Muscle of leg (tissue), 11 donors: ENCODE measurements around the gene SRPK3. TPM values are rescaled to one million over a fixed set of nuclear protein-coding genes. Genes with fewer than 3 reads are reported as not detected.
"Not testable (repeated sequence)": the region's sequence is repeated elsewhere in the genome, so short reads cannot be mapped to it uniquely, and the experiment has no call there.

Experiments
- DNase-seq: peaks from one replicate; pipeline ENCODE4 v3.0.0; 2013
- H3K27ac ChIP-seq: one replicate; pipeline ENCODE4 v1.5.1; 2013; ENCODE audit warnings: mild to moderate bottlenecking, low read length, control low read depth
- H3K27me3 ChIP-seq: one replicate; pipeline ENCODE4 v1.6.1; 2013; ENCODE audit warnings: low read length; ENCODE audit not compliant: control insufficient read depth, insufficient read depth
- H3K36me3 ChIP-seq: one replicate; pipeline ENCODE4 v1.6.1; 2013; ENCODE audit warnings: low read length; ENCODE audit not compliant: control insufficient read depth, insufficient read depth
- H3K4me1 ChIP-seq: one replicate; pipeline ENCODE4 v1.6.1; 2013; ENCODE audit warnings: low read length; ENCODE audit not compliant: control insufficient read depth, insufficient read depth
- H3K4me3 ChIP-seq: one replicate; pipeline ENCODE4 v1.5.1; 2013; ENCODE audit warnings: low read length, control low read depth
- H3K9me3 ChIP-seq: replicated peaks from 2 replicates; pipeline ENCODE4 v1.6.1; 2013; ENCODE audit warnings: low read depth, low read length; ENCODE audit not compliant: control insufficient read depth
- WGBS: methylation state at CpG from one replicate; pipeline ENCODE4 v1.1.5; 2013; ENCODE audit warnings: missing lambda C conversion rate; ENCODE audit not compliant: insufficient coverage; 5-methylcytosine and 5-hydroxymethylcytosine counted together
- polyA plus RNA-seq, 8 donors: library from polyadenylated mRNA; unstranded; fragments of 120-200 nt; gene quantifications; one replicate each; pipeline versions ENCODE4 v1.2.1 to v1.2.3, GENCODE V29; 2013; ENCODE audit warnings: inconsistent platforms in 1 of 8, low replicate concordance in 1 of 8; ENCODE audit not compliant: insufficient read length in 8 of 8, insufficient read depth in 1 of 8
- total RNA-seq: library from RNA; stranded (reverse); fragments of 120-200 nt; gene quantifications from one replicate; pipeline ENCODE4 v1.2.4, GENCODE V29; 2013

The SRPK3 gene
- total and polyA plus RNA-seq, 9 donors, result 145 to 273 (median 218) TPM

DNA sequence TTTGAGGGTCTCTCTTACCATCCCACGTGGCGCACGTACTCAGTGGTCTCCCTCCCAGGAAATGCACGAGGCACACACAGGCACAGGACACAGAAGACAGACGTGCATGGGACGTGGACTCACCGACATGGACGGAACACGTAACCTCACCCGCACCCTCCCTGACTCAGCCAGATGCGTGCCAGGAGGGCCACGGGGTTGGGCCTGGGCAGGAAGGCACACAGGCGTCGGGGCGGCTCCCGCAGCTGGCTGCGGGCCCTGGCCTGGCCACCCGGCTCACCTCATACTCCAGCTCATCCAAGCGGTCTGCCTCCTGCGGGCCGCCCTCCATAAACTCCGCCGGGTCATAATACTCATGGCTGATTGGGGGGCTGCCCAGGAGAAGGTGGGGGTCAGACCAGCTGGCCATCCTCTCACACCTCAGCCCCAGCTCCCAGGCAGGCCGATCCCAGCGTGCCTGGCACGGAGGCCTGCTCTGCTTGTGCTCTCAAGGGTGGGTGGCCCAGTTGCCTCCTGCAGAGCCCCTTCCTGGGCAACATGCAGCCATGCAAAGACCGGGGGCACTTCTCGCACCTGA lies 26.2 kb downstream of the SRPK3 start:
- H3K36me3 ChIP-seq, result no peaks in the 10 kb centered on the region
- peaks cover 3% of the 10 kb centered on the region for H3K9me3 ChIP-seq
- H3K4me3 ChIP-seq, result no peak overlapping the region
- peaks cover 8% of the 10 kb centered on the region for H3K27me3 ChIP-seq
- H3K4me1 ChIP-seq, result no peaks in the 10 kb centered on the region
- no peak for DNase-seq
- WGBS, result 82% methylated on average over 27 of the region's 28 CpGs
- H3K27ac ChIP-seq, result no peak overlapping the region

DNA sequence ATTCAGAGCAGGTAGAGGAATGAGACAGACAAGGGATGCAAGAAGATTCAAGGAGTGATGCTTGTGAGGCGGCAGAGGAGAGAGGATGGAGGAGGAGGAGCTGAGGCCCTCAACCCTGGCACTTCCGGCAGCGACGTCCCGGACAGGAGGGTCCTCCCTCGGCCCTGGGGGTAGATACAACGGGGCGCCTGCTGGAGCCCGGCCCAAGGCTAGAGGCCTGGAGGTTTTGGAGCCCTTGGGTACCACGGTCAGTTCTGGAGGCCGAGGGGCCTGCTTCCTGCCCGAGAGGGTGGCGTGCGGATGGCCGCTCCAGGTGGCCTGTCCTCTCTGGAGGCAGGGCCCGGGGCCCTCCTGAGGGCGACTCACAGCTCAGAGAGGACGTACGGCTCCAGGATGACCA lies 27.1 kb downstream of the SRPK3 start:
- Histone ChIP-seq H3K9me3 (peaks cover 3% of the 10 kb centered on the region), H3K4me3 (no peak overlapping the region), H3K27me3 (peaks cover 11% of the 10 kb centered on the region), H3K27ac (no peak overlapping the region), H3K36me3 (no peaks in the 10 kb centered on the region), H3K4me1 (no peaks in the 10 kb centered on the region)
- WGBS, result 93% methylated on average over 19 of the region's 19 CpGs
- no peak for DNase-seq

DNA sequence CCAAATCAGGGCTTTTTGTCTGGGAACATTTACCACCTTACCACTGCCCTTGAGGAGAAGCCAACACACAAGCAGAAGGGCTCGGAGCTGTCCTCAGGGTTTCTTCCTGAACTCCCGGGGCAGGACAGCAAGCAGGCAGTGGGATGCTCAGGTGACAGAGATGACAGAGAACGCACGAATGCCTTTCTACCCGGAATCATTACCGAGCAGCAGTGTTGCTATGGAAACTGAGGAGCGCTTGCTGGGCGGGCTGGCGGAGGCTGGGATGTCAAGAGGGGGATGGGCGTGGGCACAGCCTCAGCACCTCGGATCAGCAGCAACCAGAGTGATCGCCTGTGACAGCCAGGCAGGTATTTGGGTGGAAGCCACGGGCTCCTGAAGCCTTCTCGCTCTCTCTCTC lies 31.4 kb downstream of the SRPK3 start:
- Histone ChIP-seq H3K36me3 (no peaks in the 10 kb centered on the region), H3K4me1 (no peaks in the 10 kb centered on the region), H3K27me3 (peaks cover 17% of the 10 kb centered on the region), H3K9me3 (peaks cover 3% of the 10 kb centered on the region), H3K4me3 (no peak overlapping the region), H3K27ac (no peak overlapping the region)
- WGBS, result 56% methylated on average over 12 of the region's 14 CpGs
- no peak for DNase-seq

DNA sequence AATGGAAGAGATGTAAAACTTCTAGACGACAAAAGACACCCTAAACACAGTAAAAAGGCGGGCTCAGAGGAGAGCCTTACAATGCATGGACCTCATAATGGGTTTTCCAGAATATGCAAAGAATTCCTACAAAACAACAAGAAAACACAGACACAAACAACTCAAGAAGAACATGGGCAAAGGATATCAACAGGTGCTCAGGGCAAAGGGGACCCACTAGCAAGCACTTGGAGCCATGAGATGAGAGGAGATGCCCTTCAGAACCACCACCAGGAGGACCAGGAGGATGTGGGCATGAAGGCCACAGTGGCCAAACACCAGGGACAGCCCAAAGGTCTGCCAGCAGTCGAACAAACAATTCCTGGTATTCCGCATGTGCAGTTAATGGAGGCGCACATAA lies 32.3 kb downstream of the SRPK3 start:
- H3K36me3 ChIP-seq, result no peaks in the 10 kb centered on the region
- no peak overlapping the region for H3K4me3 ChIP-seq
- peaks cover 3% of the 10 kb centered on the region for H3K9me3 ChIP-seq
- H3K27me3 ChIP-seq, result peaks cover 20% of the 10 kb centered on the region
- H3K27ac ChIP-seq, result no peak overlapping the region
- DNase-seq, result no peak
- H3K4me1 ChIP-seq, result no peaks in the 10 kb centered on the region
- 97% methylated on average over 3 of the region's 5 CpGs for WGBS

DNA sequence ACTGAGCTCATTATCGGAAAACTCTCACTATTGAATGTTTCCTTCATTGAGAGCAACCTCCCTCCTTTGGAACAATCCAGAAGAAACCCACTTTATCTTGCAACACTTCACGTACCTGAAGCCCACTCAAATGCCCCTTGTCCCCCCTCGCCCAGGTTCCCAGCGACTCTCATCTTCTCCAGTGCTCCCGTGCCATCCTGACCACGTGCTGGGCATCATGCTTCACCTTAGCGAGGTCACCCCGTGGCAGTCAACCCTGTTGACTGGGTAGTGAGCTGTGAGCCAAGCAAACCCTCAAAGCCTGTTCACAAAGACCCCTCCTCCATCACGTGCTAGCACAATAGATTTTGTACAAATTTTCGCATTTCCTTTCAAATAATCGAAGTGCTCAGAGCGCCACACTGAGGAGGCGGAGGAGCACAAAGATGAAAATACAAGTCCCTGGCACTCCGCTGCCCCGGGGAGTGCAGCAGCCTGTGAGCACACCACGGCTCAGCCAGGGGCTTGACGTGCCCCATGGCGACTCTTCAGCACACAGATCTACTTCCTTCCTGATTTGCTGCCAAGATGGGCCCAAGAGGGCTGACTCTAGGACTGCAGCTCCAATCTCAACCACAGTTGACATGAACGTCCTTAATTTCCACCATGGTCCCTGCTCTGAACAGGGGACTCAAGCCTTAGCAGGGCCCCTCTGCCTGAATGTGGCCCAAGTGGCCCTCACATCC lies 33.9 kb downstream of the SRPK3 start:
- no peak overlapping the region for H3K27ac ChIP-seq
- no peaks in the 10 kb centered on the region for H3K9me3 ChIP-seq
- H3K36me3 ChIP-seq, result no peaks in the 10 kb centered on the region
- DNase-seq, result no peak
- WGBS, result 71% methylated on average over 17 of the region's 19 CpGs
- peaks cover 27% of the 10 kb centered on the region for H3K27me3 ChIP-seq
- no peak overlapping the region for H3K4me3 ChIP-seq
- peaks cover 7% of the 10 kb centered on the region for H3K4me1 ChIP-seq

DNA sequence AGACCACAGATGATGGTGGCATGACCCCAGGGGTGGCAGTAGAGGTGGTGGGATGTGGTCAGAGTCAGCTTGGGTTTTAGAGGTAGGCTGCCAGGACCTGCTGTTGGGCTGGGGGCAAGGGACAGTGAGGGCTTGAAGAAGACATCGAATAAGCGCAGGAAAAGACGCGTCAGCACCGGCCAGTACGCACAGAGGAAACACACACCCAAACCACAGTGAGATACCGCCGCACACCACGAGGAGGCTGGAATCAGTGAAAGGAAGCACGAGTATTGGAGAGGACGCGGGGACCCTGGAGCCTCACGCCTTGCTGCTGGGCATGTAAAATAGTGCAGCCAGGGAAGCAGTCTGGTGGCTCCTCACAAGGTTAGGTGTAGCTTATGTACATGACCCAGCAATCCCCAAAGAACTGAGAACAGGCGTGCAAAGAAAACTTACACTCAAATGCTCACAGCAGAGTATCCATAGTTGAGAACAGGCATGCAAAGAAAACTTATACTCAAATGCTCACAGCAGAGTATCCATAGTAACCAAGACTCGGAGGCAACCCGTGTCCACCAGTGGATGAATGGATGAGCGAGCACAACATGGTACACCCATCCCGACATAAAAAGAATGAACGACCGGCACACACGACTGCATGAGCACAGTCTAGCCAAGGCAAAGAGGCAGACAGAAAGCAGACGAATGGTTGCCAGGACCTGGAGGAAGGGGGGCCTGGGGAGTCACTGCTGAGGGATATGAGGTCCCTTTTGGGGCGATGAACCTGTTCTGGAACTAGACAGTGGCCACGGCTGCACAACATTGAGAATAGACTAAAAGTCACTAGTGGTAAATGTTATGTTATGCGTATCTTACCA lies 36.2 kb downstream of the SRPK3 start:
- WGBS, result 64% methylated on average over 9 of the region's 25 CpGs

DNA sequence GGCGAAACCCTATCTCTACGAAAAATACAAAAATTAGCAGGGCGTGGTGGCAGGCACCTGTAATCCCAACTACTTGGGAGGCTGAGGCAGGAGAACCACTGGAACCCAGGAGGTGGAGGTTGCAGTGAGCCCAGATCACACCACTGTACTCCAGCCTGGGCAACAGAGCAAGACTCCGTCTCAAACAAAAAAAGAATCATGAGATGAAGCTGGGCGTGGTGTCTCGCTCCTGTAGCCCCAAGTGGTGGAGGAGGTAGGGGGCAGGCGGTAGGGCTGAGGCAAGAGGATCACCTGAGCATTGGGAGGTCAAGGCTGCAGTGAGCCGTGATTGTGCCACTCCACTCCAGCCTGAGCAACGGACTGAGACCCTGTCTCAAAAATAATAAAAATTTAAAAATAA lies 37.2 kb downstream of the SRPK3 start:
- H3K4me3 ChIP-seq, DNase-seq, H3K9me3 ChIP-seq, H3K4me1 ChIP-seq, H3K27ac ChIP-seq, H3K36me3 ChIP-seq: not testable (repeated sequence)
- peaks cover 26% of the 10 kb centered on the region for H3K27me3 ChIP-seq
- 95% methylated on average over 3 of the region's 9 CpGs for WGBS

More for the DNA sequence above, 36.2 kb downstream of the SRPK3 start:
- no peak overlapping the region for H3K4me3 ChIP-seq
- no peaks in the 10 kb centered on the region for H3K36me3 ChIP-seq
- peaks cover 7% of the 10 kb centered on the region for H3K4me1 ChIP-seq
- DNase-seq, result no peak
- no peaks in the 10 kb centered on the region for H3K9me3 ChIP-seq
- no peak overlapping the region for H3K27ac ChIP-seq
- H3K27me3 ChIP-seq, result peaks cover 29% of the 10 kb centered on the region

DNA sequence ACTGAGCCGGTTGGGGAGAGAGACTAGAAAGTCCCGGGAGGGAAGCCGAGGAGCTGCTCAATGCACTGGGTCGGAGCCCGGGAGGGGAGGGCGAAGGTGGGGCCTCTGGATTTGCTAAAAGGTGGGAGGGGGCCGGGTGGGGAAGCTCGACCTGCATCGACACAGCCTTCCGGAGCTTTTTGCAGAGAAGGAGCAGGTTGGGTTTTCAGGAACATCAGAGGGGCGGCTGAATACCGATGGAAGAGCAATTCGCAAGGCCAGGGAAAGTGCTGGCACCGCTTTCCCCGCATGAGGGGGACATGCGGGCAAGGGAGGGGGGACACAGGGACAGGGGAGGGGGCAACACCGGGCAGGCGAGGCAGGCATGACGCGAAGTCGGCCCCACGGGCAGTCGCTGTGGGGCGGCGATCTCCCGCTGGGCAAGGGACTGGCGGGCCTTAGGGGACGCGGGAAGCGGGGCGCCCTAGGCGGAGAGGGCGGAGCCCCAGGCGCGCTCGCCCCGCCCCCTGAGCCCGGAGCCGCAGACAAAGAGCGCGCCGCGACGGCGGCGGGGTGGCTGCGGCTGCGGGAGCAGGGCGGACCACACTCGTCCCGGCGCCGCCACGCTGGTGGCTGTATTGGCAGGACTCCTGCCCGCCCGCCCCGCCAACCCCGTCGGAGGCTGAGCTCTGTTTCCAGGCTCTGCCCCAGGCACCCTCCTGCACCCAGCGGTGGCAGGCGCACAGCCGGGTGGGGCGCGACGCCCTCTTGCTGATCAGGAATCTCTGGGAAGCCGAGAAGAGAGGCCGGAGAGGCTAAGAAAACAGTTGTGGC lies 37.9 kb downstream of the SRPK3 start:
- no peak for DNase-seq
- H3K4me3 ChIP-seq, result peak overlapping the region; percentile 38
- 19% methylated on average over 67 of the region's 67 CpGs for WGBS
- H3K36me3 ChIP-seq, result no peaks in the 10 kb centered on the region
- H3K27ac ChIP-seq, result no peak overlapping the region
- H3K27me3 ChIP-seq, result peaks cover 26% of the 10 kb centered on the region
- no peaks in the 10 kb centered on the region for H3K9me3 ChIP-seq
- peaks cover 7% of the 10 kb centered on the region for H3K4me1 ChIP-seq

DNA sequence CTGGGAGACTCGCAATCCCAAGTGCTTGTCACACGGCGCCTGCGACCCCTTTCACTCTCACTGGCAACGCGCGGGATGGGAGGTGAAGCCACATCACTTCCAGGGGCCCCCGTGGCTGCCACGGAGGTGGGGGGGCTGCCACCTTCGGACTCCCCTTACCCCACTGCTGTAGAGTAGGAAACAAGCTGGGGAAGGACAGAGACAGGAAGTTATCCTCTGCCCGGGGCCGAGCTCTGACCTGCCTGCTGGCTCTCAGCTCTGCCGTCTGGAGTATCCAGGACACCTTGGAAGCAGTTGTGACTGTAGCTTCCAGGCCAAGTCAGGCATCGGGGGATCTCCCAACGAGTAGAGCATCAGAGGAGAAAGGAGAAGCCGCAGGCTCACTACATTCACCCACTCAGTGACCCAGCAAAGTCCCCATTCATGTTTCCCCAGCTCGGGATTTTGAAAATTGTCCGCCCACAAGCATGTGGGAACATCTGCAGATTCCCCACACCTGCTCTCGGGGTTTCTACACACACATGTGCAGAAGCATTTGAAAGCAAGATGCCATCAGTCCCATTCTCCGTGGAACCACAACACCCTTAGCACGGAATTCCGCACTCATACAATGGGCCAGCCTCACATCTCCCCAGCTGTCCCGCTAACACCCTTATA lies 38.7 kb downstream of the SRPK3 start:
- Histone ChIP-seq H3K27ac (no peak overlapping the region), H3K4me1 (peaks cover 7% of the 10 kb centered on the region), H3K4me3 (peak overlapping the region; percentile 38), H3K36me3 (no peaks in the 10 kb centered on the region), H3K9me3 (no peaks in the 10 kb centered on the region), H3K27me3 (peaks cover 26% of the 10 kb centered on the region)
- 52% methylated on average over 10 of the region's 23 CpGs for WGBS
- DNase-seq, result no peak
